Fibroblast of skin of back (primary cell): ENCODE measurements around the gene SBK2.
"Not testable (repeated sequence)": the region's sequence is repeated elsewhere in the genome, so short reads cannot be mapped to it uniquely, and the experiment has no call there.

Source experiments
- DNase-seq: peaks from one replicate; pipeline ENCODE4 v3.0.0-alpha.2; 2013

The SBK2 gene

DNA sequence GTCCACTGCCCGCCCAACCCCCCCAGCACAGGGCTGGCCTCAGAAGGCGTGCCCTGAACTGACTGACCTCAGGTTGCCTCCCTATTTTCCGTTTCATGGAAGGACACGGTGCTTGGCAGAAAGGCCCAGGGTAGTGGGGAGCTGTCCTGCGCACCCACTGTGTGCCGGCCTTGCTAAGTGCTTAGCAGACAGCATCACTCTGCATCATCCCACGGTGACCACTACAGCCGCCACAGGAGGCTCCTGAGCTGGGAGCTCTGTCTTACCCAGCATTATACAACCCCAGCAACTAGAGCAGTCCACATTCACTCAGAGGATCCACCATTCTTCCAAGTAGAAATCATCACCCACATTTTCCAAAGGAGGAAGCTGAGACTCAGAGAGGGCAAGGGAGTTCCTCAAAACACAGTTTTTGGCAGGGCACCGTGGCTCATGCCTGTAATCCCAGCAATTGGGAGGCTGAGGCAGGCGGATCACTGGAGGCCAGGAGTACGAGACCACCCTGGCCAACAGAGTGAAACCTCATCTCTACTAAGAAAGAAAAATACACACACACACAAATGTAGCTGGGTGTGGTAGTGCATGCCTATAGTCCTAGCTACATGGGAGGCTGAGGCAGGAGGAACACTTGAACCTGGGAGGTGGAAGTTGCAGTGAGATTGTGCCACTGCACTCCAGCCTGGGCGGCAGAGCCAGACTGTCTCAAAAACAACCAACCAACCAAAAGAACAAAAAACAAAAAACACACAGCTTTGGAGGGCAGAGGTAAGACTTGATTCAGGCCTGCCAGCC lies 1.6 kb downstream of the SBK2 start:
- DNase-seq: no peak

GRCh38 chr19:55534280-55534679 lies 2.7 kb downstream of the SBK2 start:
- not testable (repeated sequence) for DNase-seq

DNA sequence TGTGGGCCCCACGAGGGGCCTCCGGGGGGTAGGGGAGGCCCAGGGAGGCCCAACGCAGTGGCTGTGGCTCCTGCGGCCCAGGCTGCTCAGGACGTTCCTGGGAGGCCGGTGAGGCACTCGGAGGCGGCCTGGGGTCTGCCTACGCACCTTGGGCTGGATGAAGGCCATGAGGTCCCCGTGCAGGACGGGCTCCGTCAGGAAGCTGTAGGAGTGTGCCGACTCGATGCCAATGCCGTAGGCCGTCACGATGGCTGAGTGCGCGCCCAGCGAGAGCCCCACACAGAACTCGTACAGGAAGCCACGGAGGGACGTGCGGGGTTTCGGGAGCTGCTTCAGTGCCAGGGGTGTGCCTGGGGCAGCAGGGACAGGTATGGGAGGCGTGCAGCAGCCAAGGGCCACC lies 5.9 kb downstream of the SBK2 start:
- no peak for DNase-seq

- DNase-seq: no peak
These were observed 7.2 kb downstream of the SBK2 start for GRCh38 chr19:55529636-55530234.

DNA sequence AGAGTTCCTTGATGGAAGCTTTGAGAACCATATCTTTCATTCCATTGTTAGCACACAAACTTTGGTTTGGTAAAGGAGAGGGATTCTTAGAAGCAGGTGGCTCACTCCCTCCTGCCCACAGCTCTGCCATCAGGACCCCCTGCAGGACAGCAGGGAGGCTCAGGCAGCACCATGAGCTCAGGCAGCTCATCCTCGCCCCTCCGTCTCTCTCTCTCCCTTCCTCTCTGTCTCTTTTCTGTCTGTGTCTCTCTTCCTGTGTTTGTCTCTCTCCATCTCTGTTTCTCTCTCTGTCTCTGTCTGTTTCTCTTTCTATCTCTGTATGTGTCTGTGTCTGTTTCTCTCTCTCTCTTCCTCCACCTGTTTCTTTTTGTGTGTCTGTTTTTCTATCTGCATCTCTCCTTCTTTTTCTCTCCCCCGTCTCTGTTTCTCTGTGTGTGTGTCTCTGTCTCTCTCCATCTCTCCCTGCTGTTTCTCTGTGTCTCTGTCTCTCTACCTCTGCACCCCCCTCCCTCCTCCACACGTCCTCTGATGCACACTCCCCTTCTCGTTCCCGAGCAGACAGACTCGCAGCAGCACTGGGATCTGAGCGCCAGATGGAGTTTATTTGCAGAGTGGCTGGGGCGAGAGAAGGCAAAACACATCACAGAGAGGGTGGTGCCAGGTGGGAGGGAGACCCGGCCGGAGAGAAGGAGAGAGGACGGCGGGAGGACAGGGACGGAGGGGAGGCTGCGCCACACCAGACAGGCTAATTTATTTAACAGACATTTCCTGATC lies 8.7 kb downstream of the SBK2 start:
- peak; percentile 30 for DNase-seq

GRCh38 chr19:55527197-55528029 lies 9.5 kb downstream of the SBK2 start:
- no peak for DNase-seq

DNA sequence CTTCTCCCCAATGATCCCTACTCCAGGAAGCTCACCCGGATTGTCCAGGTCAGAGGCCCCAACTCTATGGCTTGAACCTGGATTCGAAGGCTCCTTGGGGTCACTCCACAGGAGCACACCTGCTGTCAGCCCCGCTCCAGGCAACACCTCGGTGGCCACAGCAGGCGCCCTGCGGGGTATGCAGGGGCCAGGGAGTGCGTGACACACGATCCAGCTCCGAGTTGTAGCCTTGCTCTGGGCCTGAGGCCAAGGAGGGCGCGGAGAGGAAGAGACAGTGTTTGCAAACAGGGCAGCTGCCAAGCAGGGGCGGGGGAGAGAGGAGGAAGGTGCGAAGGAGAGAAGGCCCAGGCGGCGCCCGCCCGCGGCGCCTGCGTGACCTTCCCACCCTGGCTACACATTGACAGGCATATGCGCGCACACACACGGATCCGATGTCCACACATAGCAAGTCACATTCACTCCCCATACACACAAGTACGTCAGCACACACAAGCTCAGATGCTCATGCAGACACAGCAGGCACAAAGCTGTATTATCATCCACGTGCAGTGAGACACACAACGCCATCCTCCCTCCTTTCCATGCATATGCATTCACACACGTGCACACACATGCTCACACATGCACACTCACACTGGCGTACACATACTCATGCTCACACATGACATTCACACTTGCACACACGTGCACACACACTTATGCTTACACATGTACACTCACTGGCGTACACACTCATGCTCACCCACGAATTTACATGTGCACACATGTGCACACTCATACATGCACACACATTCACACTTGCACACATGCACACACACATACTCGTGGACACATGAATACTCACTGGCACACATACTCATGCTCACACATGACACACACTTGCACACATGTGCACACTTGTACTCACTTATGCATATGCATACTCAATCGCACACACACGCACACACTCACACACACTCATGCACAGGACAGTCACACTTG lies 10.4 kb downstream of the SBK2 start:
- peak; percentile 72 for DNase-seq

DNA sequence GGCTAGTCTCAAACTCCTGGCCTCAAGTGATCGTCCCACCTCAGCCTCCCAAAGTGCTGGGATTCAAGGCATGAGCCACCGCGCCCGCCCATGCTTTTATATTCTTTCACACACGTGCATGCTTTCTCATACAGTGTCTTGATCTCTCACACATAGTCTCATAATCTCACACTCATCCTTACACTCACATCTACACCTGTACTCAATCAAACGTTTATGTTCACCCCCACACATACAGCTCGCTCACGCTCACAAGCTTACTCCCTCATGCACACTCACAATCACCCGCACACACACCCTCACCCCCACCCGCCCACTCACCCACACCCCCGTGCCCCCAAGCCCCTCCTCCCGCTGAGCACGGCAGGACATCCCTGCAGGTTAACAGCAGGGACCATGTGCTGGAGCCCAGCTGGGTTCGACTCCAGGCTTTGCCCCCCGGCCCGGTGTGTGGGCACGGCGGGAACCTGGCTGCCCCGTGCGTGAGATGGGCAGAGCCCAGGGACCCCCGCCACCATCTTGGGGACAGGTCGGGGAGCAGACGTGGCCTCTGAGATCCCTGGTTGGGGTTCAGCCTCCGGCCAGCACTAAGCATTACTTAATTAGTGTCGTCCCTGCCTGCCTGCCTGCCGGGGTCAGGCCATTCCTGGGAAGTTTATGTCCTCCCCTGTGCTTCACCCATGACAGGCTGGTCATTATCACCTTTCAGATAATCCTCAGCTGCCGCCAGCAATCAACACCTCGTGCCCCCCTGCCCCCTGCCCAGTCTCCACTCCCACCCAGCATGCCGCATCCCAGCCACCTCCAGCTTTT lies 11.4 kb downstream of the SBK2 start:
- no peak for DNase-seq

DNA sequence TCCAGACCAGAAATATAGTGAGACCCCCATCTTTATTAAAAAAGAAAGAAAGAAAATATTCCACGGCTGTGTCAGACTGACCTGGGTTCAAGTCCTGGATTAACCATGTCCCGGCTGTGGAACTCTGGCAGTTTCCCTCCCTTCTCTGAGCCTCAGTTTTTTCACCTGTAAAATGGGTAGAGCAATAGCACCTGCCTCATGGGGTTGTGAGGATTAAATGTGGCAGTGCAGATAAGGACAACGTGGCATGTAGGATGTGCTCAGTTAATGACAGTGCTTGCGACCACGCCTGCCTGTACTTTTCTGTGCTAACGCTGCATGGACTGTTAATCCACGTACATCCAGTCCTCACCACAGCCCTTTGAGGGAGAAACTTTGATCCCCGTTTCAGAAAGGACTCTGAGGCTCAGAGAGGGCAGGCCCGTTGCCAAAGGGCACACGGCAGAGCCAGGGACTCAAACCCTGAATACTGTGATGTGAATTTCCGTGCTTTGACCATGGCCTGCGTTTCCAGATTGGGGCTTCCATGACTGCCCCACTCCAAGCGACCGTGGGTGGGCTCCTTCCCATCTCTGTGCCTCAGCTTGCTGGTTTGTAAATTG lies 16.1 kb downstream of the SBK2 start:
- no peak for DNase-seq

DNA sequence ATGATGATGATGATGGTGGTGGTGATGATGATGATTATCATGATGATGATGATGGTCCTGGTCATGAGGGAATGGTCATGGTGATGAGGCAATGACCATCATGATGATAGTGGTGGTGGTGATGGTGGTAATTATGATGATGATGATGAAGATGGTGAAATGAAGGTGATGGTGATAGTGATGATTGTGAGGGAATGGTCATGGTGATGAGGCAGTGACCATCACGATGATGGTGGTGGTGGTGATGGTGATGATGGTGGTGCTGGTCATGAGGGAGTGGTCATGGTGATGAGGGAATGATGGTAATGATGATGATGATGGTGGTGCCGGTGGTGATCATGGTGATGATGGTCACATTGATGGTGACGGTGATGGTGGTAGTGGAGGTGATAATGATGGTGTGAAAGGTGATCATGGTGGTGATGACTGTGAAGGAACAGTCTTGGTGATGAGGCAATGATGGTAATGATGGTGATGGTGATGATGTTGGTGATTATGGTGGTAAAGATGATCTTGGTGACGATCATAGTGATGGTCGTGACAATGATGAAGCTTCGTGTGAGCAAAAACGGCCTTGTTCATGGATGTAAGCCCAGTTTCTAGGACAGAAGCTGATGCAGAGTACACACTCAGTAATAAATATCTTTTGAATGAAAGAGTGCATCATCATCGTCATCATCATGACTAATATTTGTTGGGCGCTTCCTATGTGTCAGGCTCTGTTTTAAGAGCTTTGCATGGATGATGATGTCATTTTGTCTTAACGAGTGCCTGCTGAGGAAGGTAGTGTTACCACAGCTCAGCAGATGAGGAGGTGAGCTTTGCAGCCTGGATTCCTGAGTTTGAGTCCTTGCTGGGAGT lies 17.3 kb downstream of the SBK2 start:
- peak; percentile 82 for DNase-seq

GRCh38 chr19:55516878-55517620 lies 19.9 kb downstream of the SBK2 start:
- DNase-seq: peak; percentile 85

GRCh38 chr19:55508120-55508519 lies 28.8 kb downstream of the SBK2 start:
- no peak for DNase-seq

- no peak for DNase-seq
These were observed 32.0 kb downstream of the SBK2 start for GRCh38 chr19:55504981-55505380.

GRCh38 chr19:55504252-55504603 lies 32.7 kb downstream of the SBK2 start:
- no peak for DNase-seq

DNA sequence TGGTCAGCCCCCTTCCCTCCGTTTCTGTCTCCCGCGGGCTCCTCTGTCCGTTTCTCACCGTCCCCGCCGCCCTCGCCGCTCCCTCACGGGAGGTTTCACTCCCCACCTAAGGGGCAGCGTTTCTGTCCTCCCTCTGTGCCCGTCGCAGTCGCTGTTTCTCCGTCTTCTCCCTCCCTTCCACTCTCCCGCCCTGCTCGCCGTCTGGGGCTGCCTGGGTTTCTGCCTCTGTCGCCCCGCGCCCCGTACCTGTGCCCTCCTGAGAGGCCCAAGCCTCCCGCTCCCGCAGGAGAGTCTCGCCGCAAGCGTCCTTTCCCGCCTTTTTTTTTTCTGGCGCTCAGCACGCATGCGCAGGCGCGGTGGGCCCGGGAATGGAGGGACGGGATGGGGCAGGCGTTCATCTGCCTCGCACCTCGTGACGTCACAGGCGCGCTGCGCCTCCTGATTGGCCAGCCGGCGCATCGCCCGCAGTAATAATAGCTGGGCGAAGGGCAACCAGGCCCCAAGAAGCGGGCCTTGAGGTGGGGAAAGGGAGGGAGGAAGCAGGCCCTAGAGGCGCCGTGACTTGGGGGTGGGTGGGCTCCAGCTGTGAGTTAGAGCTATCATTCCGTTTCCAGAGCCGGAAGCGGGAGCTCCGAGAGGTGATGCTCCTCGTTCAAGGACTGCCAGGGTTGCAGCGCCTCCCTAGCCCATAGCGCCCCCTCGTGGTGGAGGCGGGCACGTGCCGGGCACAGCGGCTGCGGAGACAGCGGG lies 33.3 kb downstream of the SBK2 start:
- peak; percentile 90 for DNase-seq

DNA sequence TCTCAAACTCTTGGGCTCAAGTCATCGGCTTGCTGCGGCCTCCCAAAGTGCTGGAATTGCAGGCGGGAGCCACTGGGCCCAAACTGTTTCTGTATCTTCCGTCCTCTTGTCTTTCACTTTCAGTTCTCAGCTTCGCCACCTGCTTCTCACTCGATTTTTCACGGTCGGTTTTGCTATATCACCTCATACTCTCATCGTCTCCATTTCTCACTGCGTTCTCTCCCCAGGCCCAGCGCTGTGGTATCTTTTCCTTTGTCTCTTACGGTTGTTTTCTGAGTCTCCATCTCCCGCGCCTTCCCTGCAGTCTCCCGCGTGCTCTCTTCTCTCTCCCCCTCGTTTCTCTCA lies 33.8 kb downstream of the SBK2 start:
- no peak for DNase-seq

DNA sequence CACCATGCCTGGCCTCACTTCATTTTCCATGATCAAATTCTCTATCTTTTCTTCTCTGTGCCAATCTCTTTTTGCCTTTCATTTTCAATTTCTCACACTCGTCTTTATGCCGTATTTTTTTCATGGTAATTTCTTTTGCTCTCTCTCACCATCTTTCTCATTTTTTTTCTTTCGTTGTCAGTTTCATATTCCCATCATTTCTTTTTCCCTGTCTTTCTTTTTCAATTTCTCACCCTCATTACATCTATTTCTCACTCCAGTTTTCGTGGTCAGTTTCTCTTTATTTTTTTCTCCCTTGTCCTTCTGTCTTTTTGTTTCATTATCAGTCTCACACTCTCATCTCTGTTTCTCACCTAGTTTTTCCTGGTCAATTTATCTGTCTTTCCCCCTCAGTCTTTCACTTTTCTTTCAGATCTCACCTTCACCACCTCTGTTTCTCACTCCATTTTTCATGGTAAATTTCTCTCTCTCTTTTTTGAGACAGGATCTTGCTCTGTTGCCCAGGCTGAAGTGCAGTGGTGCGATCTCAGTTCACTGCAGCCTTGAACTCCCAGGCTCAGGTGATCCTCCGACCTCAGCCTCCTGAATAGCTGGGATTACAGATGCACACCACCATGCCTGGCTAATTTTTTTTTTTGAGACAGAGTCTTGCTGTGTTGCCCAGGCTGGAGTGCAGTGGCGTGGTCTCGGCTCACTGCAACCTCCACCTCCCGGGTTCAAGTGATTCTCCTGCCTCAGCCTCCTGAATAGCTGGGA lies 34.6 kb downstream of the SBK2 start:
- no peak for DNase-seq
